SK-N-SH treated with all-trans-retinoic acid at 6 μM for 48 hours (cell line): Measurements from ENCODE around the gene GATAD1.
"Not testable (repeated sequence)": the region's sequence is repeated elsewhere in the genome, so short reads cannot be mapped to it uniquely, and the experiment has no call there.

Source experiments
- ATAC-seq: fragments of 200-7000 bp; cut with Tn5 transposase; 3 replicates; pipeline ENCODE4 v1.9.1; 2020; ENCODE audit warnings: mild to moderate bottlenecking, moderate library complexity
- ARNTL ChIP-seq: fragments of 450-650 bp; formaldehyde crosslinking; IDR thresholded peaks from 2 replicates; pipeline ENCODE4 v1.5.0; 2020; ENCODE audit warnings: low read depth, mild to moderate bottlenecking, moderate library complexity, borderline replicate concordance
- CREB5 ChIP-seq: fragments of 250-450 bp; sonication (Bioruptor Pico); IDR thresholded peaks from 2 replicates; pipeline ENCODE4 v1.5.1; 2020; ENCODE audit warnings: low read depth, mild to moderate bottlenecking, moderate library complexity
- CSDC2 ChIP-seq: fragments of 250-450 bp; sonication (Bioruptor Pico); IDR thresholded peaks from 2 replicates; pipeline ENCODE4 v1.5.0; 2020; ENCODE audit warnings: mild to moderate bottlenecking, moderate library complexity
- CSRNP3 ChIP-seq: fragments of 250-450 bp; sonication (Bioruptor Pico); IDR thresholded peaks from 2 replicates; pipeline ENCODE4 v1.5.1; 2021; ENCODE audit warnings: mild to moderate bottlenecking, moderate library complexity
- ESRRG ChIP-seq: fragments of 250-450 bp; sonication (Bioruptor Pico); IDR thresholded peaks from 2 replicates; pipeline ENCODE4 v1.6.1; 2021; ENCODE audit warnings: mild to moderate bottlenecking
- GLIS3 ChIP-seq: fragments of 250-450 bp; sonication (Bioruptor Pico); IDR thresholded peaks from 2 replicates; pipeline ENCODE4 v1.5.0; 2020; ENCODE audit warnings: mild to moderate bottlenecking, moderate library complexity
- ISL1 ChIP-seq: fragments of 250-450 bp; sonication (Bioruptor Pico); IDR thresholded peaks from 2 replicates; pipeline ENCODE4 v2.1.2; 2022; ENCODE audit warnings: mild to moderate bottlenecking, moderate library complexity
- OSR1 ChIP-seq: fragments of 250-450 bp; sonication (Bioruptor Pico); IDR thresholded peaks from 2 replicates; pipeline ENCODE4 v1.8.0; 2022; ENCODE audit warnings: moderate library complexity, mild to moderate bottlenecking, inconsistent platforms
- PATZ1 ChIP-seq: fragments of 250-450 bp; sonication (Bioruptor Pico); IDR thresholded peaks from 2 replicates; pipeline ENCODE4 v1.8.0; 2020; ENCODE audit warnings: mild to moderate bottlenecking, moderate library complexity, borderline replicate concordance
- POU6F1 ChIP-seq: fragments of 250-450 bp; sonication (Bioruptor Pico); IDR thresholded peaks from 2 replicates; pipeline ENCODE4 v1.8.0; 2021; ENCODE audit warnings: low read depth, mild to moderate bottlenecking, moderate library complexity, borderline replicate concordance
- PPARA ChIP-seq: fragments of 250-450 bp; sonication (Bioruptor Pico); IDR thresholded peaks from 2 replicates; pipeline ENCODE4 v1.5.0; 2020; ENCODE audit warnings: mild to moderate bottlenecking, borderline replicate concordance
- SNAI2 ChIP-seq: fragments of 250-450 bp; sonication (Bioruptor Pico); IDR thresholded peaks from 2 replicates; pipeline ENCODE4 v1.5.0; 2020; ENCODE audit warnings: mild to moderate bottlenecking, moderate library complexity
- TCF4 ChIP-seq: fragments of 250-450 bp; sonication (Bioruptor Pico); IDR thresholded peaks from 2 replicates; pipeline ENCODE4 v1.8.0; 2021; ENCODE audit warnings: mild to moderate bottlenecking, moderate library complexity, borderline replicate concordance
- TSHZ2 ChIP-seq: fragments of 250-450 bp; sonication (Bioruptor Pico); IDR thresholded peaks from 2 replicates; pipeline ENCODE4 v1.5.0; 2020; ENCODE audit warnings: mild to moderate bottlenecking, moderate library complexity
- ZC3H10 ChIP-seq: fragments of 250-450 bp; sonication (Bioruptor Pico); IDR thresholded peaks from 2 replicates; pipeline ENCODE4 v1.5.1; 2021; ENCODE audit warnings: mild to moderate bottlenecking, moderate library complexity
- ZFP3 ChIP-seq: fragments of 250-450 bp; sonication (Bioruptor Pico); IDR thresholded peaks from 2 replicates; pipeline ENCODE4 v1.5.0; 2020; ENCODE audit warnings: mild to moderate bottlenecking, moderate library complexity
- ZFP30 ChIP-seq: fragments of 450-650 bp; formaldehyde crosslinking; IDR thresholded peaks from 2 replicates; pipeline ENCODE4 v1.5.0; 2022; ENCODE audit warnings: mild to moderate bottlenecking, moderate library complexity
- ZNF70 ChIP-seq: fragments of 450-650 bp; formaldehyde crosslinking; IDR thresholded peaks from 2 replicates; pipeline ENCODE4 v1.5.0; 2020; ENCODE audit warnings: mild to moderate bottlenecking, moderate library complexity
- ZNF8 ChIP-seq: fragments of 450-650 bp; formaldehyde crosslinking; IDR thresholded peaks from 2 replicates; pipeline ENCODE4 v1.5.0; 2020; ENCODE audit warnings: mild to moderate bottlenecking, moderate library complexity

Gene GATAD1

GRCh38 chr7:92403760-92404074 is 43.6 kb upstream of the GATAD1 start:
- no peak for ATAC-seq
- TF ChIP-seq POU6F1 (no peak), PPARA (CRISPR knock-in tag) (no peak), OSR1 (CRISPR knock-in tag) (no peak), TCF4 (CRISPR knock-in tag) (no peak), CSRNP3 (CRISPR knock-in tag) (no peak), ZFP30 (CRISPR knock-in tag) (no peak), CSDC2 (CRISPR knock-in tag) (no peak), ZC3H10 (CRISPR knock-in tag) (no peak), PATZ1 (CRISPR knock-in tag) (no peak), ARNTL (CRISPR knock-in tag) (no peak)

- TF ChIP-seq TSHZ2 (CRISPR knock-in tag), result no peak
- TF ChIP-seq CREB5 (CRISPR knock-in tag), result no peak
- no peak for TF ChIP-seq ARNTL (CRISPR knock-in tag)
- no peak for TF ChIP-seq ISL1
- TF ChIP-seq ZNF70 (CRISPR knock-in tag), result no peak
- no peak for TF ChIP-seq SNAI2 (CRISPR knock-in tag)
- TF ChIP-seq PATZ1 (CRISPR knock-in tag), result no peak
- TF ChIP-seq GLIS3 (CRISPR knock-in tag), result no peak
- TF ChIP-seq ZNF8 (CRISPR knock-in tag), result no peak
- no peak for ATAC-seq
These were observed 43.1 kb upstream of the GATAD1 start for GRCh38 chr7:92404170-92404614.

GRCh38 chr7:92409357-92409756 is 37.9 kb upstream of the GATAD1 start:
- ATAC-seq, result no peak
- TF ChIP-seq ARNTL (CRISPR knock-in tag) (no peak), PPARA (CRISPR knock-in tag) (no peak), ZFP3 (CRISPR knock-in tag) (no peak), GLIS3 (CRISPR knock-in tag) (no peak), ZC3H10 (CRISPR knock-in tag) (no peak), OSR1 (CRISPR knock-in tag) (no peak), TCF4 (CRISPR knock-in tag) (no peak), ZNF70 (CRISPR knock-in tag) (no peak), ESRRG (CRISPR knock-in tag) (no peak), SNAI2 (CRISPR knock-in tag) (no peak), ZNF8 (CRISPR knock-in tag) (no peak), PATZ1 (CRISPR knock-in tag) (no peak)

GRCh38 chr7:92410162-92410561 is 37.1 kb upstream of the GATAD1 start:
- ATAC-seq, result not testable (repeated sequence)
